Neural cell (in vitro differentiated cells): Measurements from ENCODE around the gene OBI1. TPM values are rescaled to one million over a fixed set of nuclear protein-coding genes. Genes with fewer than 3 reads are reported as not detected.

Source experiments
- H2AFZ ChIP-seq: fragments of 200-600, 300-800 bp; sonication (generic), shearing (Covaris generic); 2 replicates; pipeline ENCODE4 v1.6.0; 2014; ENCODE audit warnings: low read depth, mild to moderate bottlenecking, antibody characterized with exemption, low read length, moderate library complexity
- H3F3A ChIP-seq: fragments of 200-600 bp; shearing (Covaris generic); 2 replicates; pipeline ENCODE4 v1.6.1; 2016; ENCODE audit warnings: mild to moderate bottlenecking, moderate library complexity, mixed read lengths, antibody characterized with exemption, low read length; ENCODE audit not compliant: insufficient read depth, poor library complexity, severe bottlenecking
- H3K27ac ChIP-seq: fragments of 200-600, 300-800 bp; sonication (generic), shearing (Covaris generic); 2 replicates; pipeline ENCODE4 v1.5.1; 2014; ENCODE audit warnings: mild to moderate bottlenecking, low read length, moderate library complexity
- H3K27me3 ChIP-seq: fragments of 300-800, 200-600 bp; sonication (generic), shearing (Covaris generic); 2 replicates; pipeline ENCODE4 v1.6.0; 2014; ENCODE audit warnings: mild to moderate bottlenecking, low read depth, low read length, moderate library complexity; ENCODE audit not compliant: insufficient read depth
- H3K36me3 ChIP-seq: fragments of 300-800, 200-600 bp; sonication (generic), shearing (Covaris generic); 2 replicates; pipeline ENCODE4 v1.5.1; 2014; ENCODE audit warnings: mild to moderate bottlenecking, antibody characterized with exemption, low read length, moderate library complexity; ENCODE audit not compliant: insufficient read depth
- H3K4me2 ChIP-seq: fragments of 300-800, 200-600 bp; sonication (generic), shearing (Covaris generic); 2 replicates; pipeline ENCODE4 v1.6.0; 2014; ENCODE audit warnings: mild to moderate bottlenecking, low read length
- H3K4me3 ChIP-seq: fragments of 300-800, 200-600 bp; sonication (generic), shearing (Covaris generic); 2 replicates; pipeline ENCODE4 v1.5.1; 2014; ENCODE audit warnings: mild to moderate bottlenecking, low read length, moderate library complexity
- H3K79me2 ChIP-seq: fragments of 200-600 bp; shearing (Covaris generic); replicated peaks from 2 replicates; pipeline ENCODE4 v1.6.0; 2014; ENCODE audit warnings: mild to moderate bottlenecking, low read length, moderate library complexity; ENCODE audit not compliant: insufficient read depth
- H3K9ac ChIP-seq: fragments of 300-800, 200-600 bp; sonication (generic), shearing (Covaris generic); 2 replicates; pipeline ENCODE4 v1.6.1; 2016; ENCODE audit warnings: mild to moderate bottlenecking, low read length, mixed read lengths
- H3K9me2 ChIP-seq: fragments of 200-600 bp; shearing (Covaris generic); 2 replicates; pipeline ENCODE4 v1.6.1; 2016; ENCODE audit warnings: mild to moderate bottlenecking, low read length, mixed read lengths; ENCODE audit not compliant: insufficient read depth
- H3K9me3 ChIP-seq: fragments of 200-600, 300-800 bp; sonication (generic), shearing (Covaris generic); 2 replicates; pipeline ENCODE4 v1.6.1; 2016; ENCODE audit warnings: mild to moderate bottlenecking, mixed run types, low read length, moderate library complexity, mixed read lengths
- H4K20me1 ChIP-seq: fragments of 200-600 bp; shearing (Covaris generic); 2 replicates; pipeline ENCODE4 v1.6.1; 2016; ENCODE audit warnings: mild to moderate bottlenecking, mixed run types; ENCODE audit not compliant: insufficient read depth
- EP300 ChIP-seq: fragments of 450-650 bp; conservative IDR thresholded peaks from 2 replicates; pipeline ENCODE4 v1.6.1; 2014; ENCODE audit warnings: antibody characterized with exemption, mild to moderate bottlenecking, moderate library complexity; ENCODE audit not compliant: poor library complexity, severe bottlenecking
- EZH2 ChIP-seq: fragments of 200-600, 300-800 bp; shearing (Covaris generic), sonication (generic); IDR thresholded peaks from 2 replicates; pipeline ENCODE4 v1.6.1; 2014; ENCODE audit warnings: antibody characterized with exemption, low read length, borderline replicate concordance, mild to moderate bottlenecking; ENCODE audit not compliant: insufficient read depth, poor library complexity, severe bottlenecking
- MXI1 ChIP-seq: fragments of 450-650 bp; conservative IDR thresholded peaks from 2 replicates; pipeline ENCODE4 v1.6.1; 2014; ENCODE audit warnings: antibody characterized with exemption, mild to moderate bottlenecking; ENCODE audit not compliant: poor library complexity, severe bottlenecking
- POLR2AphosphoS5 ChIP-seq: IDR thresholded peaks from 2 replicates; pipeline ENCODE4 v1.6.1; 2012
- RAD21 ChIP-seq: fragments of 450-650 bp; conservative IDR thresholded peaks from 2 replicates; pipeline ENCODE4 v1.6.1; 2014; ENCODE audit warnings: antibody characterized with exemption, mild to moderate bottlenecking, moderate library complexity
- SMC3 ChIP-seq: fragments of 450-650 bp; conservative IDR thresholded peaks from 2 replicates; pipeline ENCODE4 v1.6.1; 2014; ENCODE audit warnings: antibody characterized with exemption, mild to moderate bottlenecking, moderate library complexity; ENCODE audit not compliant: poor library complexity
- TAF1 ChIP-seq: IDR thresholded peaks from 2 replicates; pipeline ENCODE4 v1.6.1; 2012; ENCODE audit warnings: low read depth
- polyA plus RNA-seq: library from polyadenylated mRNA; depleted of rRNA; stranded (reverse); fragments of >200 nt; gene quantifications from 2 replicates; pipeline ENCODE4 v1.2.3, GENCODE V29; 2014
- TF ChIP-seq, protein P1 (sequence below): IDR thresholded peaks from 2 replicates; pipeline ENCODE4 v1.6.1; 2012; ENCODE audit warnings: borderline replicate concordance
- TF ChIP-seq, protein P2 (sequence below): fragments of 450-650 bp; IDR thresholded peaks from 2 replicates; pipeline ENCODE4 v1.5.1; 2014; ENCODE audit warnings: antibody characterized with exemption, mild to moderate bottlenecking, moderate library complexity; ENCODE audit not compliant: poor library complexity, severe bottlenecking

Gene OBI1
- polyA plus RNA-seq, 1 donor from 2014 or later = 40.1 TPM

DNA sequence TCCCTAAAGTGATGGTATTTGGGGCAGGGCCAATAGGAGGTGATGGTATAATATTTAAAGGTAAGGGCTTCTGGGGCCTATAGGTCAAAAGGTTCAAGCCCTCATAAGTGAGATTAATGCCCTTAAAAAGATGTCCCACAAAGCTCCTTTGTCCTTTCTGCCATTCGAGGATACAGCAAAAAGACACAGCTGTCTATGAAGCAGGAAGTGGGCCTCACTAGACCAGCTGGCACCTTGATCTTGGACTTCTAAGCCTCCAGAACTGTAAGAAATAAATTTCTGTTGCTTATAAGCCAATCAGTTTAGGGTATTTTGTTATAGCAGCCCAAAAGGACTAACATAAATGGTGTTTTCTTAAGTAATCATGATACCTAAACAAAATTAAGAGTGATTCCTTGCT lies 28.4 kb downstream of the OBI1 start:
- no peak for TF ChIP-seq MXI1
- no peak for TF ChIP-seq EP300
- TF ChIP-seq RAD21 = no peak
- TF ChIP-seq SMC3 = no peak
- no peak for TF ChIP-seq EZH2
- Histone ChIP-seq H3K27ac (no peak overlapping the region), H3K27me3 (no peaks in the 10 kb centered on the region), H3K4me2 (no peak overlapping the region), H3K79me2 (no peaks in the 10 kb centered on the region), H3K9ac (no peak overlapping the region), H2AFZ (no peak overlapping the region), H3K4me3 (no peak overlapping the region), H3K9me3 (no peaks in the 10 kb centered on the region), H3F3A (no peaks in the 10 kb centered on the region), H3K36me3 (peaks cover 11% of the 10 kb centered on the region), H3K9me2 (no peaks in the 10 kb centered on the region), H4K20me1 (no peaks in the 10 kb centered on the region)

DNA sequence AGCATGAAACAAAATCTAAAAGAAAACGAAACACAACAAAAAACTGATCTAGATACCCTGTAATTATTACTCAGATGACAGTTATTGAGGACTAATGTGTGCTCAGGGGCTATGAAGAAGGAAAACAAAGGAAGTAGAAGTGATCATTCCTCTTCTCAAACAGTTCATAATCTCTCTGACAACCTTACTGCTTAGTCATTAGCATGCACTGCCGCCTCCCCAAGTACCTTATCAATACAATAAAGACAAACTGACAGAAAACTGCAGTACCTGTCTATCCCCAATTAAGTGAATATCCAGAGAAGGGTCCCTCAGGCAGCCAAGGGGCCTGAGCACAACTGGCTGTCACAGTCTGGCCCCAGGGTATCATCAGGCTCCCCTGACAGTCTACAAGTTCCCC lies 33.6 kb downstream of the OBI1 start:
- Histone ChIP-seq H3K36me3 (peaks cover 3% of the 10 kb centered on the region), H3K4me3 (no peak overlapping the region), H3K27me3 (no peaks in the 10 kb centered on the region), H2AFZ (no peak overlapping the region), H3K9me3 (no peaks in the 10 kb centered on the region), H3F3A (no peaks in the 10 kb centered on the region), H3K9me2 (no peaks in the 10 kb centered on the region), H3K9ac (no peak overlapping the region), H3K27ac (no peak overlapping the region), H3K4me2 (no peak overlapping the region), H4K20me1 (no peaks in the 10 kb centered on the region), H3K79me2 (no peaks in the 10 kb centered on the region)
- TF ChIP-seq SMC3 (no peak), TAF1 (no peak), RAD21 (no peak), MXI1 (no peak), EP300 (no peak), POLR2AphosphoS5 (no peak), EZH2 (no peak)
- TF ChIP-seq, protein P1, sequence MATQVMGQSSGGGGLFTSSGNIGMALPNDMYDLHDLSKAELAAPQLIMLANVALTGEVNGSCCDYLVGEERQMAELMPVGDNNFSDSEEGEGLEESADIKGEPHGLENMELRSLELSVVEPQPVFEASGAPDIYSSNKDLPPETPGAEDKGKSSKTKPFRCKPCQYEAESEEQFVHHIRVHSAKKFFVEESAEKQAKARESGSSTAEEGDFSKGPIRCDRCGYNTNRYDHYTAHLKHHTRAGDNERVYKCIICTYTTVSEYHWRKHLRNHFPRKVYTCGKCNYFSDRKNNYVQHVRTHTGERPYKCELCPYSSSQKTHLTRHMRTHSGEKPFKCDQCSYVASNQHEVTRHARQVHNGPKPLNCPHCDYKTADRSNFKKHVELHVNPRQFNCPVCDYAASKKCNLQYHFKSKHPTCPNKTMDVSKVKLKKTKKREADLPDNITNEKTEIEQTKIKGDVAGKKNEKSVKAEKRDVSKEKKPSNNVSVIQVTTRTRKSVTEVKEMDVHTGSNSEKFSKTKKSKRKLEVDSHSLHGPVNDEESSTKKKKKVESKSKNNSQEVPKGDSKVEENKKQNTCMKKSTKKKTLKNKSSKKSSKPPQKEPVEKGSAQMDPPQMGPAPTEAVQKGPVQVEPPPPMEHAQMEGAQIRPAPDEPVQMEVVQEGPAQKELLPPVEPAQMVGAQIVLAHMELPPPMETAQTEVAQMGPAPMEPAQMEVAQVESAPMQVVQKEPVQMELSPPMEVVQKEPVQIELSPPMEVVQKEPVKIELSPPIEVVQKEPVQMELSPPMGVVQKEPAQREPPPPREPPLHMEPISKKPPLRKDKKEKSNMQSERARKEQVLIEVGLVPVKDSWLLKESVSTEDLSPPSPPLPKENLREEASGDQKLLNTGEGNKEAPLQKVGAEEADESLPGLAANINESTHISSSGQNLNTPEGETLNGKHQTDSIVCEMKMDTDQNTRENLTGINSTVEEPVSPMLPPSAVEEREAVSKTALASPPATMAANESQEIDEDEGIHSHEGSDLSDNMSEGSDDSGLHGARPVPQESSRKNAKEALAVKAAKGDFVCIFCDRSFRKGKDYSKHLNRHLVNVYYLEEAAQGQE = no peak
- TF ChIP-seq, protein P2, sequence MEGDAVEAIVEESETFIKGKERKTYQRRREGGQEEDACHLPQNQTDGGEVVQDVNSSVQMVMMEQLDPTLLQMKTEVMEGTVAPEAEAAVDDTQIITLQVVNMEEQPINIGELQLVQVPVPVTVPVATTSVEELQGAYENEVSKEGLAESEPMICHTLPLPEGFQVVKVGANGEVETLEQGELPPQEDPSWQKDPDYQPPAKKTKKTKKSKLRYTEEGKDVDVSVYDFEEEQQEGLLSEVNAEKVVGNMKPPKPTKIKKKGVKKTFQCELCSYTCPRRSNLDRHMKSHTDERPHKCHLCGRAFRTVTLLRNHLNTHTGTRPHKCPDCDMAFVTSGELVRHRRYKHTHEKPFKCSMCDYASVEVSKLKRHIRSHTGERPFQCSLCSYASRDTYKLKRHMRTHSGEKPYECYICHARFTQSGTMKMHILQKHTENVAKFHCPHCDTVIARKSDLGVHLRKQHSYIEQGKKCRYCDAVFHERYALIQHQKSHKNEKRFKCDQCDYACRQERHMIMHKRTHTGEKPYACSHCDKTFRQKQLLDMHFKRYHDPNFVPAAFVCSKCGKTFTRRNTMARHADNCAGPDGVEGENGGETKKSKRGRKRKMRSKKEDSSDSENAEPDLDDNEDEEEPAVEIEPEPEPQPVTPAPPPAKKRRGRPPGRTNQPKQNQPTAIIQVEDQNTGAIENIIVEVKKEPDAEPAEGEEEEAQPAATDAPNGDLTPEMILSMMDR = no peak

DNA sequence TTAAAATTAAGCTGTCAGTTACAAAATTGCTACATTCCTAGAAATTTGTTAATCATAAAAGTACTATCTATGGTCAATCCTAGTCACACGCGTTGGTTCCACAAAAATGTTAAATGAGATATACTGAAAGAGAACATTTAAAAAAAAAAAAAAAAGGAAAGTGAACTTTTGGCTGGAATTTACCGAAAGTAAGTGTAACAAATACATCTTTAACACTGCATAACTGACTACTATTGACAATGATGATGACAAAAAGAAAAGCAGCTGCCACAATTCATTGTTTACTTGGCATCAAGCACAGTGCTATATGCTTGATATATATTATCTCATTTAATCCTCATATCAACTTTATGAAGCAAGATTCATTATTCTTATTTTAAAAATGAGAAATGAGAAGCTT lies 35.8 kb downstream of the OBI1 start:
- no peaks in the 10 kb centered on the region for H3K79me2 ChIP-seq
- no peak overlapping the region for H3K9ac ChIP-seq
- H4K20me1 ChIP-seq = no peaks in the 10 kb centered on the region
- H3K27me3 ChIP-seq = no peaks in the 10 kb centered on the region
- H3K9me2 ChIP-seq = no peaks in the 10 kb centered on the region
- H3K27ac ChIP-seq = no peak overlapping the region
- H3K9me3 ChIP-seq = no peaks in the 10 kb centered on the region
- no peak overlapping the region for H3K4me2 ChIP-seq
- no peak overlapping the region for H2AFZ ChIP-seq
- H3K4me3 ChIP-seq = no peak overlapping the region
- no peaks in the 10 kb centered on the region for H3K36me3 ChIP-seq
- H3F3A ChIP-seq = no peaks in the 10 kb centered on the region
- TF ChIP-seq EP300 (no peak), POLR2AphosphoS5 (no peak), MXI1 (no peak)
- TF ChIP-seq, protein P1 = no peak
